Fibroblast of peridontal ligament (primary cell): ENCODE results near the gene MAB21L4.
A peak's percentile ranks its signal among the peaks of the same experiment; 100 is the strongest.

Source experiments
- DNase-seq: peaks from one replicate; pipeline ENCODE4 v3.0.0-alpha.2; 2010; ENCODE audit errors: extremely low read depth

MAB21L4 gene

GRCh38 chr2:240925191-240925567 is 29.2 kb upstream of the MAB21L4 start:
- no peak for DNase-seq

DNA sequence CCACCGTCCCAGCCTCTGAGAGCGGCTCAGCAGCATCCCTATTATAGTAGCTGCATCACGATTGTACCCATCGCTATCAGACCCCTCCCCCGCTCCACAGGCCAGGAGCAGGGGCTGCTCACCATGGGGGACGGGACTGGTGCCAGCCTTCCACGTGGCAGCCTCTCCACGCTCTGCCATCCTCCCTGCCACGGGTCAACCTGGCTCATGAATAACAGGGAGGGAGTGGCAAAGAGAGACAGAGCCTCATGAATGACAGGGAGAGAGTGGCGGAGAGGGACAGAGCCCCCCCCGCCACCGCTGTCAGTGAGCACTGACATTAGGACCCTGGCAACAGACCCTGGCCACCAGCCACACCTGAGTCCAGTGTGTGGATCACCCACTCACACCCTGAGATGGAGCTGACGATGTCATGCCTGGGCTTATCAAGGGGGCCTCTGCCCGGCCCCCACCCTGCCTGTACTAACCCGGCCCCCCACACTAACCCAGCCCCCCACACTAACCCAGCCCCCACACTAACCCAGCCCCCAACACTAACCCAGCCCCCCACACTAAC is 27.1 kb upstream of the MAB21L4 start:
- DNase-seq = no peak

- DNase-seq = no peak
Observed at GRCh38 chr2:240922245-240922981, 26.5 kb upstream of the MAB21L4 start.

GRCh38 chr2:240921995-240922244 is 26.0 kb upstream of the MAB21L4 start:
- no peak for DNase-seq

DNA sequence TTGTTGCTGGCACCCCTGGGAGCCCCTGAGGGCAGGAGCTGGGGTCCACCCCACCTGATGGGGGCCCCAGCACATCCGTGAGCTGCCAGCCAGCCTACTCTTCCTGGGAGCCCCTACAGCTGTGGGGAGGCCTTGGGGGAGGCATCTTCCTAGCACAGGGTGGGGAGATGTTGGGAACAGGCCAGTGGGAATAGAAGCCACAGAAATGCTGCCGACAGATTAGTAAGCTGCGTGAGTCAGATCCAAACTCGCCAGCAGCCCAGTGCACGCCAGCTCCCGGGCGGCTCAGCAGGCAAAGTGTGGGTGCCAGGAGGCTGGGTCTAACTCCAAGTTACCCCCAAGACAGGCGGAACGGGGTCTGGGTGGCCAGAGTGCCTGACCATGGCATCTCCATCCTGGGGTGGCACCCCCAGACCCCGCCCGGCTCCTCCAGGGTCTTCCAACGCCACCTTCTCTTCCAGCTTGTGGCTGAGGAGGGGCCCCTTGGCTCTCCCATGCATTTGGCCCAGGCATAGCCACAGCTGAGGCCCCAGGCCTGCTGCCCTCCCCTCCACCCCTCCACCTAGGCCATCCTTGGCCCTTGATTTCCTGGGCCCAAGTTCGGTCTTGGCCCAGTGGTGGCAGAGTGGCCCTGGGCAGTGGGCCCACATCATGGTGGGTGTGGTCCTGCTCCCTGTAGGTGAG is 25.5 kb upstream of the MAB21L4 start:
- DNase-seq = peak; percentile 96

DNA sequence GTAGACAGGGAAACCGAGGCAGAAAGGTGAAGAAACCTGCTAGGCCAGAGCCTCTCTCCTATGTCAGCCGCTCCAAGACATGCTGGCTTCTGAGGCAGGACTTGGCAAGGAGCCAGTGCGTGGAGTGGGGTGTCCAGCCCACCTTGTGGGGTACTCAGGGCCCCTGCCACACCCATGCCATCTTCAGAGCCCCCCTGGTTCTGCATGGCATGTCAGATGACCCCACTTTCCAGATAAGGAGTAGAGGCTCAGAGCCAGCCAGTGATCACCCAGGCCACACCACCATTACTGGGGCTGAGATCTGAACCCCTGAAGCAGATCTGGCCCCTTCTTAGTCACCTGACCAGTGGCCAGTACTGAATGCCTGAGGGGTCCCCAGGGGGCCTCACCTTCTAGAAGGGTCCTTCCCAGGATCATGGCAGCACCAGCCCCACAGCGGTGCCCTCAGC is 24.9 kb upstream of the MAB21L4 start:
- DNase-seq = peak; percentile 20

- DNase-seq = no peak
Observed at GRCh38 chr2:240919786-240920782, 24.1 kb upstream of the MAB21L4 start.

DNA sequence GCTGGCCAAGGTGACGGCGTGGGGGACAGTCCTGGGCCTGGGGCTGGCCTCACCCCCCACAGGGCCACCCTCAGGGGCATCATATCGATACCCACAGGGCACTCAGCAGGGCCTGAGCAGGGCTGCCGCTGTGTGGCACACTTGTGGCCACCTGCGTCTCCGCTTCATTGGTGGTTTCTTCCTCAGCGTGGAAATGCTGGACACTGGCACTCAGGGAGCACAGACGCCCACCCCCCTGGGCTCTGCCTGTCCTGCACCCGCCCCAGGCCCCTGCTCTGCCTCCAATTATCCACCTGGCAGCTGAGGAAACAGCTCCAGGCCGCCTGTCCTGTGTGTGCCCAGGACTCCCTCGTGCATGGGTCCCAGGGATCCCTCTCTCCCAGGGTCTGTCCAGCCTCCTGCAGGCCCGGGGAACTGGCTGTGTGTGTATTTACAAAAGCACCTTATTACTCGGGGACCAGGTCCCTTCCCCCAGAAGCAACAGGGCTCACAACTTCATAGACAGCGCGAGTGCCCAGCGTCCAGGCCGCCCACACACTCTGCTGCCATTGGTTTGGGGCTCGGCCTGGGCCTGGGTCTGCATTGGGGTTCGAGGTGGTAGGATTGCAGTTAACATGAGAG is 23.3 kb upstream of the MAB21L4 start:
- DNase-seq = no peak

DNA sequence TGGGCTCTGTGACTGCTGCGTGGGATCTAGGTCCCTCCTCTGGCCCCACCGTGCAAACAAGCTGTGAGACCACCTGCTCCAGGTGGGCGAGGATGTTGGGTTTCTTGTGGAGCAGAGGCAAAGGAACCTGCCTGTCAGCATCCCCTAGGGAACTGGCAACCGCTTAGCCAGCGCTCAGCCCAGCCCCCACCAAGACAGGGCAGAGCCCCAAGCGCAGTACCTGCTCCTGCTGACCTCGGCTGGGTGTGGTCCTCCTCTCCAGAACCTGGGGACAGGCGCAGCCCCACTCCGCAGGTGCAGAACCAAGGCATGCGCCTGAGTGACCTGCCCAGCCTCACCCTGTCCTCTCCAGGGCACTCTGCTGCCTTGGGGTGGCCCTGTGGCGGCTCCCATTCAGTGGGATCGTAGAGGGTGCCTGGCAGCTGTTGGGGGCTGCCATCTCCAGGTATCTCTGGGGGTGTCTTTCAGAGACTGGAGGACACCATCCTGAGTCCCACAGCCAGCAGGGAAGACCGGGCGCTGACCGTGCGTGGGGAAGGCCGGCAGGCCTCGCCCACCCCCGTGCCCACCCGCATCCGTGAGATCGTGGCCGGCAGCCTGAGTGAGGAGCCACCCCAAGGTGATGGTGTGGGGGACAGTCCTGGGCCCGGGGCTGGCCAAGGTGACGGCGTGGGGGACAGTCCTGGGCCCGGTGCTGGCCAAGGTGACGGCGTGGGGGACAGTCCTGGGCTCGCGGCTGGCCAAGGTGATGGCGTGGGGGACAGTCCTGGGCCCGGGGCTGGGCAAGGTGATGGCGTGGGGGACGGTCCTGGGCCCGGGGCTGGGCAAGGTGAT is 22.5 kb upstream of the MAB21L4 start:
- DNase-seq = no peak

- no peak for DNase-seq
Observed at GRCh38 chr2:240917684-240918257, 21.8 kb upstream of the MAB21L4 start.

DNA sequence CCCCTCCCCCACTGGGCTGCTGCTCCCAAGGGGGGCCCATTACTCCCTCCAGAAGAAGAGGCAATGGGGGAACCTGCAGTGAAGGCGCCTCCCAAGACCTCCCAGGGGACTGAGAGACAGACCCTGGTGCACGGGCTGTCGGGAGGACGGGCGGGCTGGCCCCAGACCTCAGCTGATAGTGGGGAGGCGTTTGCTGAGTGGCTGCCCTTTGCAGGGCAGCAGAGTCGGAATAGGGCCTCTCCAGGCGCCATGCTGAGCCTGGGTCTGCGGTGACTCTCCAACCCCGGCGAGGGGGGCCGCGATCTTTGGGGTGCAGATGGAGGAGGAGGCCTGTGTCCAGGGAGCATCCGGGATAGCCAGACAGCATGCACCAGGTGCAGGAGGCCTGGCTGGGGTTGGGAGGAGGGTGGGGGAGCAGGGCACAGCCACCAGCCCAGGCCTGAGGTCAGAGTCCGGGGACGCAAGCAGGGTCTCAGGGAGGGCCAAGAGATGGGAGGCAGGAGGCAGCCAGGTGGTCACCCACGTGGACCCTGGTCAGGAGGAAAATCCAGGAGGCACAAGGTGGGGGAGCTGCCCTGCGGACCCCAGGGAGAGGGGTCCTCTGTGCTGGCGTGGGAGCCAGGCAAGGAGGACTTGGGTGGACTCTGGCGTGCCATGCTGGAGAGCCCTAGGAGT is 21.2 kb upstream of the MAB21L4 start:
- DNase-seq = no peak

DNA sequence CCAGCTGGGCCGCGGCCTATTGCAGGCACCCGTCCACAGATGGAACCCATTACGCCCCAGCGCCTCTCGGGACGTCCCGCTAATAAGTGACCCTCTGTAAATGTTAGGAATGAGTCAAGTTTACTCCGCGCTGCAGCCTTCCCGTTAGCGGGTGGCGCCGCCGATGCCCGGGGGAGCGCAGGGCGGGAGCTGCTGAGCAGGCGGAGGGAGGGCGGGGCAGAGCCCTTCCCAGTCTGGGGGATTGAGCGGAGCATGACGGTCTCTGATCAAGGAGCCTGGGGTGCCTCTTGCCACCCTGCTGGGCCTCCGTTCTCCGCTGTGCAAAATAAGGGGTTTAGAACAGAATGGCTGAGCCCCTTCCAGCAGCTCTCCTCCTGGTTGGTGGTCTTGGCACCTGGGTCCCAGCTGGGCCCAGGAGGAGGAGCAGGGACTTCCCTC is 20.6 kb upstream of the MAB21L4 start:
- DNase-seq = peak; percentile 86

DNA sequence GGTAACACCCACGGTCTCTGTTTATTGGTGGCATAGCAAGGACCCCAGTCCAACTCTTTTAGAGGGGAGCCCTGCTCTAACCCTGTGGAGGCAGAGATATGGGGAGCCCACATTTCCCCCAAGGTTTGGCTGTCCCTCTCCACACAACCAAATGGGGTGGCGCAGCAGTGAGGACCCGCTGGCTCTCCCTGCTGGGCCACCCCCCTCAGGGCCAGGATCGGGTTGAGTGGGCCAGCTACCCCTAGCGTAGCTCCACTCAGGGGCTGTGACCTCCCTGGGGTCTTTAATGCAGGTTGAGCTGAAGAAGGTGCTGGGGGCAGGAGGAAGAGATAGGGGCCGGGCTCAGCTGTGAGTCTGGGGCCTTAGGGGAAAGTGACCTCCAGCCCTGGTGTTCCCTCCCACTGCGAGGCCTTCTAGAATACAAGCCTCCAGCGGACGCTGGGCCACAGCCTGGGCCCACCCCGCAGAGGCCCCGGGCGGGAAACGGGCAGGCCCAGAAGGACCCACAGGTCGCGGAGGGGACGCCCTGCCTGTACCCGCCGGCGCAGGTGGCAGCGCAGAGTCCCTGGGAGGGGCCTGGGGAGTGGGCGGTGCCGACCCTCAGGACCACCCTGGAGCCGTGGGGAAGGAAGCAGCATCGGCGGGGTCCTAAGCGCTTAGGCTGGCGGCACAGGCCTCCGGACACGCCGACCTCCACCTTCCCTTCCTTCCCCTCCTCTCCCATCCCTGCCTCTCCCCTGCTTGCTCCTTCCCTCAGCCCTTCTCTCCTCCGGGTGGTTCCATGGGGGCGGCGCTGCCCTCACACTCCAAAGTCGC is 19.8 kb upstream of the MAB21L4 start:
- no peak for DNase-seq

GRCh38 chr2:240914645-240915525 is 18.9 kb upstream of the MAB21L4 start:
- no peak for DNase-seq

GRCh38 chr2:240913810-240914644 is 18.1 kb upstream of the MAB21L4 start:
- DNase-seq = peak; percentile 47

GRCh38 chr2:240912878-240913809 is 17.2 kb upstream of the MAB21L4 start:
- no peak for DNase-seq
